Neural cell (in vitro differentiated cells): ENCODE measurements around the gene GPC5.

ENCODE experiments used
- EP300 ChIP-seq: fragments of 450-650 bp; conservative IDR thresholded peaks from 2 replicates; pipeline ENCODE4 v1.6.1; 2014; ENCODE audit warnings: antibody characterized with exemption, mild to moderate bottlenecking, moderate library complexity; ENCODE audit not compliant: poor library complexity, severe bottlenecking
- EZH2 ChIP-seq: fragments of 200-600, 300-800 bp; shearing (Covaris generic), sonication (generic); IDR thresholded peaks from 2 replicates; pipeline ENCODE4 v1.6.1; 2014; ENCODE audit warnings: antibody characterized with exemption, low read length, borderline replicate concordance, mild to moderate bottlenecking; ENCODE audit not compliant: insufficient read depth, poor library complexity, severe bottlenecking
- MXI1 ChIP-seq: fragments of 450-650 bp; conservative IDR thresholded peaks from 2 replicates; pipeline ENCODE4 v1.6.1; 2014; ENCODE audit warnings: antibody characterized with exemption, mild to moderate bottlenecking; ENCODE audit not compliant: poor library complexity, severe bottlenecking
- POLR2AphosphoS5 ChIP-seq: IDR thresholded peaks from 2 replicates; pipeline ENCODE4 v1.6.1; 2012
- RAD21 ChIP-seq: fragments of 450-650 bp; conservative IDR thresholded peaks from 2 replicates; pipeline ENCODE4 v1.6.1; 2014; ENCODE audit warnings: antibody characterized with exemption, mild to moderate bottlenecking, moderate library complexity
- SMC3 ChIP-seq: fragments of 450-650 bp; conservative IDR thresholded peaks from 2 replicates; pipeline ENCODE4 v1.6.1; 2014; ENCODE audit warnings: antibody characterized with exemption, mild to moderate bottlenecking, moderate library complexity; ENCODE audit not compliant: poor library complexity
- TAF1 ChIP-seq: IDR thresholded peaks from 2 replicates; pipeline ENCODE4 v1.6.1; 2012; ENCODE audit warnings: low read depth
- TF ChIP-seq, protein P1 (sequence below): fragments of 450-650 bp; IDR thresholded peaks from 2 replicates; pipeline ENCODE4 v1.5.1; 2014; ENCODE audit warnings: antibody characterized with exemption, mild to moderate bottlenecking, moderate library complexity; ENCODE audit not compliant: poor library complexity, severe bottlenecking
- TF ChIP-seq, protein P2 (sequence below): IDR thresholded peaks from 2 replicates; pipeline ENCODE4 v1.6.1; 2012; ENCODE audit warnings: borderline replicate concordance

DNA sequence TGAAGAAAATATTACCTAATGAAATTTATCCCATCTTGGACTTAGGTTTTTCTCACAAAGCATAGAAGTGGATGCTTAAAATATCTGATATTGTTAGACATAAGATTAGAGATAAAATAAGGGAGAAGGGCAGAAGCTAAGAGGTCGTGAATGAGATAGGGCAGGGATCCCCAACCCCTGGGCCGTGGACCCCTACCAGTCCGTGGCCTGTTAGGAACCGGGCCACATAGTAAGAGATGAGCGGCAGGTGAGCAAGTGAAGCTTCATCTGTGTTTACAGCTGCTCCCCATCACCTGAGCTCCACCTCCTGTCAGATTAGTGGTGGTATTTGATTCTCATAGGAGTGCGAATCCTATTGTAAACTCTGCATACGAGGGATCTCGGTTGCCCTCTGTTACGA, 202.9 kb downstream of the GPC5 start:
- TF ChIP-seq, protein P1, sequence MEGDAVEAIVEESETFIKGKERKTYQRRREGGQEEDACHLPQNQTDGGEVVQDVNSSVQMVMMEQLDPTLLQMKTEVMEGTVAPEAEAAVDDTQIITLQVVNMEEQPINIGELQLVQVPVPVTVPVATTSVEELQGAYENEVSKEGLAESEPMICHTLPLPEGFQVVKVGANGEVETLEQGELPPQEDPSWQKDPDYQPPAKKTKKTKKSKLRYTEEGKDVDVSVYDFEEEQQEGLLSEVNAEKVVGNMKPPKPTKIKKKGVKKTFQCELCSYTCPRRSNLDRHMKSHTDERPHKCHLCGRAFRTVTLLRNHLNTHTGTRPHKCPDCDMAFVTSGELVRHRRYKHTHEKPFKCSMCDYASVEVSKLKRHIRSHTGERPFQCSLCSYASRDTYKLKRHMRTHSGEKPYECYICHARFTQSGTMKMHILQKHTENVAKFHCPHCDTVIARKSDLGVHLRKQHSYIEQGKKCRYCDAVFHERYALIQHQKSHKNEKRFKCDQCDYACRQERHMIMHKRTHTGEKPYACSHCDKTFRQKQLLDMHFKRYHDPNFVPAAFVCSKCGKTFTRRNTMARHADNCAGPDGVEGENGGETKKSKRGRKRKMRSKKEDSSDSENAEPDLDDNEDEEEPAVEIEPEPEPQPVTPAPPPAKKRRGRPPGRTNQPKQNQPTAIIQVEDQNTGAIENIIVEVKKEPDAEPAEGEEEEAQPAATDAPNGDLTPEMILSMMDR = no peak
- TF ChIP-seq TAF1 (no peak), EP300 (no peak), EZH2 (no peak), POLR2AphosphoS5 (no peak), RAD21 (no peak), SMC3 (no peak), MXI1 (no peak)
- TF ChIP-seq, protein P2, sequence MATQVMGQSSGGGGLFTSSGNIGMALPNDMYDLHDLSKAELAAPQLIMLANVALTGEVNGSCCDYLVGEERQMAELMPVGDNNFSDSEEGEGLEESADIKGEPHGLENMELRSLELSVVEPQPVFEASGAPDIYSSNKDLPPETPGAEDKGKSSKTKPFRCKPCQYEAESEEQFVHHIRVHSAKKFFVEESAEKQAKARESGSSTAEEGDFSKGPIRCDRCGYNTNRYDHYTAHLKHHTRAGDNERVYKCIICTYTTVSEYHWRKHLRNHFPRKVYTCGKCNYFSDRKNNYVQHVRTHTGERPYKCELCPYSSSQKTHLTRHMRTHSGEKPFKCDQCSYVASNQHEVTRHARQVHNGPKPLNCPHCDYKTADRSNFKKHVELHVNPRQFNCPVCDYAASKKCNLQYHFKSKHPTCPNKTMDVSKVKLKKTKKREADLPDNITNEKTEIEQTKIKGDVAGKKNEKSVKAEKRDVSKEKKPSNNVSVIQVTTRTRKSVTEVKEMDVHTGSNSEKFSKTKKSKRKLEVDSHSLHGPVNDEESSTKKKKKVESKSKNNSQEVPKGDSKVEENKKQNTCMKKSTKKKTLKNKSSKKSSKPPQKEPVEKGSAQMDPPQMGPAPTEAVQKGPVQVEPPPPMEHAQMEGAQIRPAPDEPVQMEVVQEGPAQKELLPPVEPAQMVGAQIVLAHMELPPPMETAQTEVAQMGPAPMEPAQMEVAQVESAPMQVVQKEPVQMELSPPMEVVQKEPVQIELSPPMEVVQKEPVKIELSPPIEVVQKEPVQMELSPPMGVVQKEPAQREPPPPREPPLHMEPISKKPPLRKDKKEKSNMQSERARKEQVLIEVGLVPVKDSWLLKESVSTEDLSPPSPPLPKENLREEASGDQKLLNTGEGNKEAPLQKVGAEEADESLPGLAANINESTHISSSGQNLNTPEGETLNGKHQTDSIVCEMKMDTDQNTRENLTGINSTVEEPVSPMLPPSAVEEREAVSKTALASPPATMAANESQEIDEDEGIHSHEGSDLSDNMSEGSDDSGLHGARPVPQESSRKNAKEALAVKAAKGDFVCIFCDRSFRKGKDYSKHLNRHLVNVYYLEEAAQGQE = no peak
